Naive thymus-derived CD4-positive, alpha-beta T cell (primary cell): ENCODE data around the gene TMEM131L. TPM values are rescaled to one million over a fixed set of nuclear protein-coding genes. Genes with fewer than 3 reads are reported as not detected.

ENCODE experiments used
- ATAC-seq: fragments of 150-1000 bp; cut with Tn5 transposase; 2 replicates; pipeline ENCODE4 v1.10.0; 2021; ENCODE audit warnings: mild to moderate bottlenecking, moderate library complexity
- CTCF ChIA-PET: fragments of 350-600 bp; sonication (Branson Sonifier 250); formaldehyde crosslinking; loops from one replicate; lab custom pipeline; 2021; ENCODE audit warnings: antibody characterized with exemption; lab: Charles Lee
- POLR2A ChIA-PET: fragments of 350-600 bp; sonication (Branson Sonifier 250); formaldehyde crosslinking; loops from one replicate; lab custom pipeline; 2021; ENCODE audit warnings: antibody characterized with exemption, inconsistent platforms; lab: Charles Lee
- DNase-seq, 9 donors: peaks; one replicate each; pipeline versions ENCODE4 v3.0.0 to v3.0.0-alpha.2; 2020 to 2022; ENCODE audit warnings: mixed read lengths in 1 of 9
- H3K27ac ChIP-seq: one replicate; pipeline ENCODE4 v1.7.0; 2013; ENCODE audit warnings: mild to moderate bottlenecking, low read depth, low read length, moderate library complexity
- H3K27me3 ChIP-seq, 2 donors: one replicate each; pipeline ENCODE4 v1.7.0; 2013; ENCODE audit warnings: low read length in 2 of 2, mild to moderate bottlenecking in 2 of 2, moderate library complexity in 2 of 2; ENCODE audit not compliant: control insufficient read depth in 2 of 2, insufficient read depth in 2 of 2
- H3K36me3 ChIP-seq, 3 experiments: 1 replicate in 2 of 3; 2 replicates in 1 of 3; pipeline ENCODE4 v1.7.0; 2013; ENCODE audit warnings: low read length in 3 of 3, mild to moderate bottlenecking in 3 of 3, moderate library complexity in 1 of 3; ENCODE audit not compliant: insufficient read depth in 3 of 3, control insufficient read depth in 2 of 3
- H3K4me1 ChIP-seq, 2 donors: one replicate each; pipeline ENCODE4 v1.7.0; 2013; ENCODE audit warnings: low read length in 2 of 2, mild to moderate bottlenecking in 2 of 2, moderate library complexity in 1 of 2; ENCODE audit not compliant: control insufficient read depth in 2 of 2, insufficient read depth in 2 of 2
- H3K4me3 ChIP-seq: 2 replicates; pipeline ENCODE4 v1.7.0; 2013; ENCODE audit warnings: mild to moderate bottlenecking, low read length
- H3K9me3 ChIP-seq, 3 experiments: 1 replicate in 2 of 3; 2 replicates in 1 of 3; pipeline ENCODE4 v1.7.0; 2013; ENCODE audit warnings: low read length in 3 of 3; ENCODE audit not compliant: control insufficient read depth in 2 of 3
- H3K27ac Mint-ChIP-seq, 9 donors: one replicate each; pipeline ENCODE4 v1.8.0; 2020 to 2022; ENCODE audit warnings: mixed read lengths in 9 of 9, mild to moderate bottlenecking in 8 of 9, moderate library complexity in 5 of 9, inconsistent platforms in 2 of 9
- H3K27me3 Mint-ChIP-seq, 5 donors: one replicate each; pipeline ENCODE4 v1.8.0; 2021 to 2022; ENCODE audit warnings: mixed read lengths in 5 of 5, mild to moderate bottlenecking in 1 of 5
- H3K36me3 Mint-ChIP-seq, 5 donors: one replicate each; pipeline ENCODE4 v1.8.0; 2020 to 2022; ENCODE audit warnings: mixed read lengths in 5 of 5, mild to moderate bottlenecking in 3 of 5, inconsistent platforms in 1 of 5
- H3K4me1 Mint-ChIP-seq, 7 donors: one replicate each; pipeline ENCODE4 v1.8.0; 2020 to 2022; ENCODE audit warnings: mixed read lengths in 7 of 7, mild to moderate bottlenecking in 3 of 7, inconsistent platforms in 1 of 7
- H3K4me3 Mint-ChIP-seq, 10 donors: one replicate each; pipeline ENCODE4 v1.8.0; 2020 to 2022; ENCODE audit warnings: mild to moderate bottlenecking in 10 of 10, mixed read lengths in 10 of 10, moderate library complexity in 6 of 10, inconsistent platforms in 2 of 10
- H3K9me3 Mint-ChIP-seq, 11 donors: one replicate each; pipeline ENCODE4 v1.8.0; 2020 to 2022; ENCODE audit warnings: mixed read lengths in 11 of 11, mild to moderate bottlenecking in 4 of 11, inconsistent platforms in 1 of 11, moderate library complexity in 1 of 11
- intact Hi-C, 2 donors: fragments of 100-400 bp; cut with micrococcal nuclease; formaldehyde crosslinking; loops; one replicate each; pipeline ENCODE4 v1.15.1; 2023
- polyA plus RNA-seq, 2 donors: library from polyadenylated mRNA; unstranded; fragments of 300-500 nt; fragmentation: Illumina TruSeq; gene quantifications; one replicate each; pipeline ENCODE4 v1.2.3, GENCODE V29; 2021
- total RNA-seq, 6 experiments: library from RNA in 5 of 6; stranded (reverse) in 5 of 6; gene quantifications; 1 replicate in 5 of 6; 2 replicates in 1 of 6; pipeline ENCODE4 v1.2.3 and lab custom pipeline; 2021 to 2026

TMEM131L gene
- total and polyA plus RNA-seq, 7 experiments from 2014 or later, result 45.7 to 111 (median 87.9) TPM

DNA sequence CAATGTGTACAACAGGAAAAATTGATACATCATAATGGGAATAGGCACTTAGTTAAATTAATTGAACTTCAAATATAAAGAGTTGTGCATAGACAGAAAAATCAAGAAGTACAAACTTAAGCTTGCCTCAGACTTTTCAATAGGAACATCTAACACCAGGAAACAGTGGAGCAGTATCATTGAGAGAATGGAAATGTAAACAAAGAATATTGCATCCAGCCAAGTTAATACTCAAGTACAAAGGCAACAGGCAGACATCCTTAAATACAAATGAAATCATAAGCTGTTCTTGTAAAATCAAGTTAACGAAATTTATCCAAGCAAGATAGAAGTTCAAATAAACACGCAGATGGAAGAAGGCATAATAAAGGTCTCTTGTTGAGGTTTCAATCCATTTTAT is 146.7 kb downstream of the TMEM131L start:
- Histone ChIP-seq H3K36me3 (peaks cover 5 to 87% (median 20%) of the 10 kb centered on the region in 3 experiments), H3K4me3 (no peak overlapping the region), H3K9me3 (no peaks in the 10 kb centered on the region), H3K27ac (no peak overlapping the region), H3K4me1 (no peaks in the 10 kb centered on the region), H3K27me3 (no peaks in the 10 kb centered on the region)
- ChIA-PET POLR2A (no interaction called here), CTCF (no interaction called here)
- intact Hi-C loops, result no loop called here
- ATAC-seq, result no peak
- peak overlapping the region in 7 of 9 donors; percentile 6 to 87 (median 53) for H3K27ac Mint-ChIP-seq
- no peak for DNase-seq
- H3K27me3 Mint-ChIP-seq, result no peaks in the 10 kb centered on the region
- peaks cover 22 to 75% (median 57%) of the 10 kb centered on the region in 5 donors for H3K36me3 Mint-ChIP-seq
- no peak overlapping the region for H3K4me3 Mint-ChIP-seq
- H3K9me3 Mint-ChIP-seq, result peaks cover 0 to 2% (median 0%) of the 10 kb centered on the region in 11 donors
- peaks cover 25 to 72% (median 63%) of the 10 kb centered on the region in 7 donors for H3K4me1 Mint-ChIP-seq

DNA sequence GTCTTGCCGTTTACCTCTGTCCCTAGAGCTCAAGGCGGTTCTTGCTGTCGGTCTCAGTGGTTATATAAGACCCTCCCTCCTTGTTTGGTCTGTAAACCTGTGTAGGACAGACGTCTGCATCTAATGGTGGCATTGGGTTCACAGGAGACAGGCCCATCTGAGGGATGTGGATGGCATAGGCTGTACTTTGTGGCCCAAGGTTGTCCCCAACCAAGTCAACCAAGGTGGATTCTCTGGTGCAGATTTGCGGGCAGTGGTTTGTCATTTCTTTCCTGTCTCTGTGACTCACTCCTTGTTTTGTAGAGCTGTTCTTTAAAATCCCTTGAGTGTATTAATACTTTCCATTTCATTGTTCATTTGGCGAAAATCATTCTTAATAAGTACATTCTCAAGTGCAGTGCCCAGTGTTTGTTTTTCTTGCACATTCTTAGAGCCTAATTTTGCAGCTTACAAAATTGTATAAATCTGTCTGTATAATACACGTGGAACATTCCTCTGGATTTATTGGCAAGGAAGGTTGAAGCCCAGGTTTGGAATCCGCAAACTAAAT is 149.9 kb downstream of the TMEM131L start:
- Histone ChIP-seq H3K9me3 (no peaks in the 10 kb centered on the region), H3K4me3 (no peak overlapping the region), H3K27me3 (no peaks in the 10 kb centered on the region), H3K36me3 (peaks cover 9 to 95% (median 24%) of the 10 kb centered on the region in 3 experiments), H3K27ac (no peak overlapping the region), H3K4me1 (no peaks in the 10 kb centered on the region)
- no peaks in the 10 kb centered on the region for H3K27me3 Mint-ChIP-seq
- peak in 1 of 9 donors; percentile 63 for DNase-seq
- peak overlapping the region in 8 of 9 donors; percentile 22 to 90 (median 74) for H3K27ac Mint-ChIP-seq
- H3K9me3 Mint-ChIP-seq, result no peaks in the 10 kb centered on the region
- peak overlapping the region in 1 of 10 donors; percentile 15 for H3K4me3 Mint-ChIP-seq
- ATAC-seq, result no peak
- CTCF ChIA-PET, result interaction anchor here (0.6 to 1.3 kb wide), 3 partner anchors 19 to 151 kb away, joined by 3 to 5 read pairs (median 4); no protein-coding TSS in a partner anchor
- POLR2A ChIA-PET, result interaction anchor here (1.1 kb wide), 1 partner anchor 231 kb away, joined by 4 read pairs; no protein-coding TSS in a partner anchor
- H3K36me3 Mint-ChIP-seq, result peaks cover 27 to 73% (median 51%) of the 10 kb centered on the region in 5 donors
- intact Hi-C loops, result no loop called here
- H3K4me1 Mint-ChIP-seq, result peaks cover 25 to 55% (median 44%) of the 10 kb centered on the region in 7 donors

DNA sequence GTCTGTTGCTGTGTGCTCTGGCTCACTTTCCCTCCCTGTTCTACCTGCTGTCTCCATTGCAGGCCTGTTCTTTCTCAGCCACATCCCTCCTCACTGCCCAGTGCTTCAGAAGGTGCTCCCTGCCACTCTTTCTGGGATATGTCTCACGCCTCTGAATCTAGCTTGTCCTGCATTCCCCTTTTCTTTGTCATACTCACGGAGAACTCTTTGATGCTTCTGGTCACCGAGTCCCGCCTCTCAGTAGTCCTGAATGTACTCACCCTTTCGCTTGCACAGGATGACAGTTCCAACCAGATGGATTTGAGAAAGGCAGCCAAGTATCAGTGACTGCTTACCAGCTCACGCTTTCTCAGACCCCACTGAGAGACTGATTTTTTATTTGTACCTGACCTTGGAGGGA is 152.7 kb downstream of the TMEM131L start:
- H3K9me3 Mint-ChIP-seq, result no peaks in the 10 kb centered on the region
- peaks cover 25 to 98% (median 26%) of the 10 kb centered on the region in 3 experiments for H3K36me3 ChIP-seq
- peaks cover 17 to 46% (median 37%) of the 10 kb centered on the region in 7 donors for H3K4me1 Mint-ChIP-seq
- DNase-seq (no peak), ATAC-seq (no peak)
- no peaks in the 10 kb centered on the region for H3K4me1 ChIP-seq
- intact Hi-C loops, result no loop called here
- ChIA-PET POLR2A (no interaction called here), CTCF (interaction anchor here (0.8 kb wide), 1 partner anchor 103 kb away, joined by 3 read pairs; no protein-coding TSS in a partner anchor)
- no peaks in the 10 kb centered on the region for H3K27me3 Mint-ChIP-seq
- H3K27ac ChIP-seq, result no peak overlapping the region
- H3K9me3 ChIP-seq, result no peaks in the 10 kb centered on the region
- H3K4me3 Mint-ChIP-seq, result no peak overlapping the region
- peak overlapping the region in 6 of 9 donors; percentile 16 to 90 (median 74) for H3K27ac Mint-ChIP-seq
- H3K27me3 ChIP-seq, result no peaks in the 10 kb centered on the region
- peaks cover 26 to 73% (median 45%) of the 10 kb centered on the region in 5 donors for H3K36me3 Mint-ChIP-seq
- H3K4me3 ChIP-seq, result no peak overlapping the region

- H3K27ac Mint-ChIP-seq, result peak overlapping the region in 5 of 9 donors; percentile 38 to 90 (median 73)
- Histone ChIP-seq H3K36me3 (peaks cover 26 to 98% (median 28%) of the 10 kb centered on the region in 3 experiments), H3K27me3 (no peaks in the 10 kb centered on the region), H3K4me3 (no peak overlapping the region), H3K27ac (no peak overlapping the region), H3K4me1 (no peaks in the 10 kb centered on the region), H3K9me3 (no peaks in the 10 kb centered on the region)
- ChIA-PET POLR2A (no interaction called here), CTCF (interaction anchor here (0.6 kb wide), 1 partner anchor 41 kb away, joined by 4 read pairs; no protein-coding TSS in a partner anchor)
- ATAC-seq (no peak), DNase-seq (no peak)
- no peaks in the 10 kb centered on the region for H3K27me3 Mint-ChIP-seq
- no peak overlapping the region for H3K4me3 Mint-ChIP-seq
- intact Hi-C loops, result no loop called here
- H3K4me1 Mint-ChIP-seq, result peaks cover 11 to 38% (median 29%) of the 10 kb centered on the region in 7 donors
- H3K36me3 Mint-ChIP-seq, result peaks cover 23 to 69% (median 35%) of the 10 kb centered on the region in 5 donors
- no peaks in the 10 kb centered on the region for H3K9me3 Mint-ChIP-seq
These were observed 153.7 kb downstream of the TMEM131L start for GRCh38 chr4:153619811-153620210.

GRCh38 chr4:153620352-153620751 is 154.2 kb downstream of the TMEM131L start:
- ChIA-PET CTCF (interaction anchor here (0.6 kb wide), 1 partner anchor 41 kb away, joined by 4 read pairs; no protein-coding TSS in a partner anchor), POLR2A (interaction anchor here (0.8 kb wide), 1 partner anchor 202 kb away, joined by 3 read pairs; no protein-coding TSS in a partner anchor)
- H3K4me3 Mint-ChIP-seq, result no peak overlapping the region
- H3K4me1 Mint-ChIP-seq, result peaks cover 6 to 34% (median 23%) of the 10 kb centered on the region in 7 donors
- no peaks in the 10 kb centered on the region for H3K9me3 Mint-ChIP-seq
- peaks cover 26 to 98% (median 34%) of the 10 kb centered on the region in 3 experiments for H3K36me3 ChIP-seq
- no peaks in the 10 kb centered on the region for H3K27me3 ChIP-seq
- intact Hi-C loops, result no loop called here
- ATAC-seq, result no peak
- peak overlapping the region in 5 of 9 donors; percentile 8 to 90 (median 57) for H3K27ac Mint-ChIP-seq
- no peaks in the 10 kb centered on the region for H3K4me1 ChIP-seq
- peaks cover 17 to 69% (median 32%) of the 10 kb centered on the region in 5 donors for H3K36me3 Mint-ChIP-seq
- H3K27me3 Mint-ChIP-seq, result no peaks in the 10 kb centered on the region
- H3K27ac ChIP-seq, result no peak overlapping the region
- no peak overlapping the region for H3K4me3 ChIP-seq
- H3K9me3 ChIP-seq, result no peaks in the 10 kb centered on the region
- no peak for DNase-seq

GRCh38 chr4:153622093-153622492 is 155.9 kb downstream of the TMEM131L start:
- Mint-ChIP-seq H3K4me1 (peaks cover 2 to 23% (median 13%) of the 10 kb centered on the region in 7 donors), H3K27me3 (no peaks in the 10 kb centered on the region), H3K27ac (peak overlapping the region in 4 of 9 donors; percentile 33 to 69 (median 65)), H3K36me3 (peaks cover 16 to 70% (median 23%) of the 10 kb centered on the region in 5 donors), H3K4me3 (no peak overlapping the region), H3K9me3 (no peaks in the 10 kb centered on the region)
- no peak overlapping the region for H3K4me3 ChIP-seq
- POLR2A ChIA-PET, result interaction anchor here (1.1 kb wide), 1 partner anchor 21 kb away, joined by 4 read pairs; no protein-coding TSS in a partner anchor
- no peaks in the 10 kb centered on the region for H3K27me3 ChIP-seq
- no peak overlapping the region for H3K27ac ChIP-seq
- H3K4me1 ChIP-seq, result no peaks in the 10 kb centered on the region
- CTCF ChIA-PET, result interaction anchor here (0.6 to 0.9 kb wide), 2 partner anchors 278 to 783 kb away, joined by 3 to 5 read pairs; partner anchors contain the start of gene MND1
- peaks cover 33 to 100% (median 42%) of the 10 kb centered on the region in 3 experiments for H3K36me3 ChIP-seq
- ATAC-seq, result no peak
- intact Hi-C loops, result no loop called here
- DNase-seq, result no peak
- no peaks in the 10 kb centered on the region for H3K9me3 ChIP-seq
